GM19239 (cell line): ENCODE measurements around the gene SLC6A6.
"Not testable (repeated sequence)": the region's sequence is repeated elsewhere in the genome, so short reads cannot be mapped to it uniquely, and the experiment has no call there.

Source experiments
- DNase-seq: peaks from one replicate; pipeline ENCODE4 v3.0.0; 2011; ENCODE audit warnings: low spot score; ENCODE audit not compliant: insufficient read length
- FAIRE-seq: peaks from 2 replicates; lab custom pipeline; 2011; peaks lifted over from hg19 to GRCh38; lab: Jason Lieb, UNC

SLC6A6 gene

DNA sequence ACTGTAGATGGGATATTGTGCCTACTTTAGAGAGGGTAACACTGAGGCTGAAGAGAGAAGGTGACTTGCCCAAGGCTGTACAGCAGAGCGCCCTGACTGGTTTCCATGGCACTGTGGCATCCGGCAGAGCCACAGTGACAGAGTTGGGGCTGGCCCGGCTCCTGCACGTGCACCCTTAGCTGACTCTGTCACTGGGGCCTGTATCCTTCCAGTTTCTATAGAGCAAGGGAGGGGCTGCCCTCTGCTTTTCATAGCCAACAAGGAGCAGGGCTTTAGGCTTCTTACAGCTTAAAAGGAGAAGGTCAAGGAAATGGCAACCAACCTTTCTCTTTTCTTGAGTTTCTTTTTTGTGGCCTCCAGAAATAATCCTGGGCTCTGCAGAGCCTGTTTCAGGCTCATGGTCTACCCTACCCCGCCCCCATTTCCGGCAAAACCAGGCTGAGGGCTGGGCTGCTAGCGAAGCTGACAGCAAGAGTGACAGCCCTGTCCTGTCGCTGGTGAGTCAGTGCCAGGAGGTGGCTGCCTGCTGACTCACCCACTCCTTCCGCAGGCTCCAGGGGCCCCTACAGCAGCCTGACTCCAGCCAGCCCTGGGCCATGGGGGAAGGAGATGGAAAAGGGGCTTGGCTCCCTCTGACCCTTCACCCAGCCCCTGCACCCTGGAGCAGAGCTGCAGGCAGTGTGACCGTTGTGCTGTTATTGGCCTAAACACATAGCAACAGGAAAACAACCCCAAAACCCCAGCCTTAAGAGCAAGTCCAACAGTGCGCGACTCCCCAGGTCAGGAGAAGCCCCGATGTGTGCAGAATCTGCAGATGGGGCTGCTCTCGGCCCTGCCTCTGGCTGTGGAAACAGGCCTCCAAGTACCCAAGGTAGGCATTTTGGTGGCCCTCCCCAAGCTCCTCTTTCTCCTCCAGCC is 29.8 kb downstream of the SLC6A6 start:
- FAIRE-seq, result peak; percentile 86
- peak; percentile 91 for DNase-seq

DNA sequence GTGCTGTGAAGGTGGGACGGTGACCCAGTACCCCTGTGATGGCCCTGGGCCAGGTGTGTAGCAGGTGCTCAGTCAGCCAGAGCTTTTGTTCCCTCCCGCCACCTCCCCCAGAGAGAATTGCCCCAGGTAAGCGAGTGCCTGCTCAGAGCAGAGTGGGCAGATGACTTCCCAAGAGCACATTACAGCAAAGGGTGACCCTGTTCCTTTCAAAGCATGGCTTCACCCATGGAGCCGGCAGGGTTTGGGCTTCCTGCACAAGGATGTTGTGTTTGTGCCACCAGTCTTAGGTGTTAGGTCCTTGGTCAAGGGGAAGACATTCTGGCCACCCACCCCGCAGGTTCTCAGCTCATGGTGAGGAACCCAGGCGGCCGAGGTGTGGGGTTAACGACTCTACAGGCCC is 30.7 kb downstream of the SLC6A6 start:
- no peak for DNase-seq
- FAIRE-seq, result no peak

DNA sequence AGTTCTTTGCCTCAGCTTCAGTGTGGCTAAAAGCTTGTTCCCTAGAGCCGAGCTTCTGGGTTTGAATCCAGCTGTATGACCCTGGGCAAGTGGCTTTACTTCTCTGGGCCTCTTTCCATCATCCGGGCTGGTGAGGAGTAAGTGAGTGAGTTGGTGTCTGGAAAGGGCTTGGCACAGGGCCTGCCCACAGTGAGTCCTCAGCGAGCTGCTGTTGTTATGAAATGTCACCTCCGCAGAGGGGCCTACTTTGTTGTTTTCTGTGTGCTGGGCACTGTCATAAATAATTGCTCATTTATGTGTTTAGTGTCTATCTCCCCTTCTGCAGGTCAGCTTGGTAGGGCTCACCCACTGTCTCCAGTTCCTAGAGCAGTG is 31.7 kb downstream of the SLC6A6 start:
- no peak for DNase-seq
- FAIRE-seq, result no peak

- FAIRE-seq, result no peak
- DNase-seq, result no peak
Observed at GRCh38 chr3:14434498-14435151, 32.2 kb downstream of the SLC6A6 start.

GRCh38 chr3:14435175-14436014 is 33.0 kb downstream of the SLC6A6 start:
- FAIRE-seq (no peak), DNase-seq (no peak)

- FAIRE-seq (no peak), DNase-seq (no peak)
Observed at GRCh38 chr3:14436954-14437281, 34.5 kb downstream of the SLC6A6 start.

GRCh38 chr3:14437705-14438104 is 35.3 kb downstream of the SLC6A6 start:
- DNase-seq, FAIRE-seq: not testable (repeated sequence)

GRCh38 chr3:14438262-14438661 is 35.9 kb downstream of the SLC6A6 start:
- no peak for DNase-seq
- FAIRE-seq, result no peak

- no peak for FAIRE-seq
Observed at GRCh38 chr3:14438929-14439328, 36.5 kb downstream of the SLC6A6 start.

DNA sequence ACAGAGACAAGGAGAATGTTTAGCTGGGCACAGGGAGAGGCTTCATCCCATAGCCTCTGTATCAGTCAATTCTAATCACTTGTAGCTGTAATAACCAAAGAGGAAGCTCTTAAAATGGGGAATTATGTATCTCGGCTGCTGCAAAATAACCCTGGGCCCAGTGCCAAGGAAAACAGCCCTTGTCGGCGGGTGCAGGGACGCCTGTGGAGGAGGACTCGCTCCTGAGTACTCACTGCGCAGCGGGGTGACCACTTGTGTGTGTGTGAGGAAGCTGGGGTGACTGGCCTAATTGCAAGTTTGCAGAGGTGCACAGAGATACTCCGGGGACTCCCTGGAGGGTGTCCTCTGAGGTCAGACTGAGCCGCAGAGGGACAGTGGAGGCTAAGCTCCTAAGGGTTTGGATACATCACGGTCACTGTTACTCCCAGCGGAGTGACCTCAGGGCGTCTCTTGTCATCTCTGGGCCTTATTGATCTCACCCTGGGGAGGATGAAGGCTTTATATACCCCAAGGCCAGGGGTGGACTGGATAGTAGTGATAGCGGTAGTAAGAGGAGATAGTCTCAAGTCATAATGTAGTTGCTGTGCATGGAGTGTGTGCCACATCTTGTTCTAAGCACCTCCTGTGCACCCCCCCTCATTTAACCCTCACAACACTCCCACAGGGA is 37.2 kb downstream of the SLC6A6 start:
- DNase-seq, result no peak

More at GRCh38 chr3:14438929-14439328, 36.5 kb downstream of the SLC6A6 start:
- DNase-seq, result no peak

DNA sequence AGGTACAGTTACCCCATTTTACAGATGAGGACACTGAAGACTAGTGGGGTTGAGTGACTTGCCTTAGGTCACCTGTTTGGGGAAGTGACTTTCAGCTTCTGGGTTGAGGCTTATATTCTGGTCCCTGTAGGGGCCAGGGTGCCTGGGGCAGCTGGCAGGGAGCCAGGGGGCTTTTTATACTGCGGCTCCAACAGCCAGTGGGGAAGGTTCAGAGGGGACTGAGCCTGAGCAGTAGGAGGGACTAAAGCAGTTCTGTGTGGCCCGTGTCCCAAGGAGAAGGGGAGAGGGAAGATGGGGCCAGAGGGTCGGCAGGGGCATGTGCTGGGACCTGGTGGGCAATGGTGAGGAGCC is 37.7 kb downstream of the SLC6A6 start:
- FAIRE-seq (no peak), DNase-seq (no peak)

More for the DNA sequence above, 37.2 kb downstream of the SLC6A6 start:
- no peak for FAIRE-seq

DNA sequence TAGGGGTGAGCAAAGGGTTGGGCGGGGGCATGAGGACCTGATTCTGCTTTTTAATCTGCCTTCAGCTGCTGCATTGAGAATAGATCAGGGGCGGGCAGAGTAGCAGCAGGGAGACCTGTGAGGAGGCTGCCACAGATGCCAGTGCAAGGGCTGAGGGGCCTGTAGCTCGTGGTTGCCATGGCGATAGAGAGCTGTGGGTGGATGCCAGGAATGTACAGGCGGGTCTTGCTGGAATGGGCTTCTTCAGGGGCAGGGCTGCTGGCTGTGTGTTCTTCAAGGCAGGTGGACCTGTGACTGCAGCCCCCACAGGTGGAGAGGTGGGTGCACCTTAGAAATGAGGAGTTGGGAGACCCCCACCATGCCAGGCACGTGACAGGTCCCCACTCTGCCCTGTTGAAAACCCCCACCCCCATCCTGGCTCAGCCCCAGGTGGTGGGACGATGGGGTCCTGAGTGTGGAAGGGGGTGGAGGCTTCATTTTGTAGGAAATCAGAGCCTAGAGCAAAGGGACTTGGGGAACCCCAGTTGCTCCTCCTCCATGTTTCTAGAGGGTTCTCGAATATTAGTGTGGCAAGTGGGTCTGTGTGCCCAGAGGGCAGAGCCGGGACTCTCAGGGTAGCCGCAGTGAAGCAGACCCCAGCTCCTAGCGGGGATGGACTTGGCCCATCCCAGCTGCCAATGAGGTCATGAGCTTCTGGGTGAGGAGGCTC is 38.3 kb downstream of the SLC6A6 start:
- FAIRE-seq (no peak), DNase-seq (no peak)

- DNase-seq, result no peak
- FAIRE-seq, result no peak
Observed at GRCh38 chr3:14441240-14441919, 39.0 kb downstream of the SLC6A6 start.

DNA sequence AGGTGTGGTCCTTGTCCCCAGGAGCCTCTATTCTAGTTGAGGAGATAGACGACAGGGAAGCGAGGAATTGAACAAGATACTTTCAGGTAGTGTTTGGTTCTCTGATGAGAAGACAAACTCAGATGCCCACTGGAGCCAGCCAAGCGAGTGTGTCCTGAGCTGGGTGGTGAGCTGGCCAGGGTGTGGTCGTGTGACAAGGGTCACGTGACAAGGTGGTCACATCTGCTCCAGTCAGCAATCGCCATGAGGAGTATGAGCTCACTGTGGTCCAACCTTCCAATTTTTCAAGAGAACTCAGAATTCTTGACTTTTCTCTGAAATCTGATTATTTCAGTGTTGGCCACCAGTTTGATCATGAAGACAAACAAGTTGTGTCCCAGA is 39.5 kb downstream of the SLC6A6 start:
- DNase-seq (no peak), FAIRE-seq (no peak)

DNA sequence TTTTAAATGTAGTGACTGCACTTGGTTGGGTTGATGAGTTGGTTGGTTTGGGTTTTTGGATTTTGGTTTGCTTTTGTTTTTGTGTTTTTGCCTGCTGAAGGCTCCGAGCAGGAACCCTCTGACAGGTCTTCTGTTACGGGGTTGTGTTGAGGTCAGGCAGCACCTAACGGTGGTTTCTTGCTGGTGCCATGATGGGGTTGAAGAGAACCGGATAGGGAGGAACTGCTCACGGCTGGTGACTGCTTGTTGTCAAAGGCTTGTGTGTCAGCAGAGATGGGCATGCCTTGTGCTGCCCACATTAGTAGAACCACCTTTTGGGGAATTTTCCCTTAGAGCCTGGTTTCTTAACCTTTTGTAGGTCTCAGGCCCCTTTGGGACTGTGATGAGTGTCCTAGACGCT is 42.0 kb downstream of the SLC6A6 start:
- no peak for DNase-seq
- no peak for FAIRE-seq

DNA sequence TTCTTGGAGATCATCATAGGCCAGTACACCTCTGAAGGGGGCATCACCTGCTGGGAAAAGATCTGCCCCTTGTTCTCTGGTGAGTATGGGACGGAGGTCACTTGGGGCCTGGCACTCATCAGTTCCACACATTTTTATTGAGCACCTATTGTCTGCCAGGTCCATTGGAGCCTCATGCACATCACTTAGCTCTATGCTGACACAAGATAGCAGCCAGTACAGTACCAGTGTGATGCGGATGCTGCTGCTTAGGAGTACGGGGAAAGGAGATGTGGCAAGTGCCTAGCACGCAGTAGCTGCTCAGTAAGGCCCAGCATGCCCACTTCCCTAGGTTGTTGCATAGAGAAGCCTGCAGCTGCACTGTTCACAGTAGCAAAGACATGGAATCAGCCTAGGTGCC is 43.4 kb downstream of the SLC6A6 start:
- FAIRE-seq, result no peak

DNA sequence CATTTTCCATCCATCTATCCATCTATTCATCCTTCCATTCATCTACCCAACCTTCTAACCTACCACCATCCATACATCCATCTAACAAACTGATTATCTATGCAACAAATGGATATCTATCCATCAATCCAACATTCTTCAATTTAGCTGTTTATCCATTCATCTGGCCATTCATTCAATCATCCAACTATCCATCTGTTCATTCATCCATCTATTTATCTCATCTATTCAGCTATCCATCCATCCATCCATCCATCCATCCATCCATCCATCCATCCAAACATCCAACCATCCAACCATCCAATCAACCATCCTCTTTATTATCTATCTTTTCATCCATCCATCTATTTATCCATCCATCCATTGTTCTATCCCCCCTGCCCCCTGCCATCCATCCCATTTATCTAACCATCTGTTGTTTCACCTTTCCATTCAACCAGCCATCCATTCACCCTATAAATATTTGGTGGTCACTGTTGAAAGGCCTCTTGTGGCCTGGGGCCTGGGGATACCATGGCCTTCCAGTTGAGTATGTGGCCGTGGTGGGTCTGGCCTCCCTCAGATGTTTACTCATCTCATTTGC is 44.7 kb downstream of the SLC6A6 start:
- FAIRE-seq (no peak), DNase-seq (no peak)

More for the DNA sequence above, 43.4 kb downstream of the SLC6A6 start:
- DNase-seq, result no peak

DNA sequence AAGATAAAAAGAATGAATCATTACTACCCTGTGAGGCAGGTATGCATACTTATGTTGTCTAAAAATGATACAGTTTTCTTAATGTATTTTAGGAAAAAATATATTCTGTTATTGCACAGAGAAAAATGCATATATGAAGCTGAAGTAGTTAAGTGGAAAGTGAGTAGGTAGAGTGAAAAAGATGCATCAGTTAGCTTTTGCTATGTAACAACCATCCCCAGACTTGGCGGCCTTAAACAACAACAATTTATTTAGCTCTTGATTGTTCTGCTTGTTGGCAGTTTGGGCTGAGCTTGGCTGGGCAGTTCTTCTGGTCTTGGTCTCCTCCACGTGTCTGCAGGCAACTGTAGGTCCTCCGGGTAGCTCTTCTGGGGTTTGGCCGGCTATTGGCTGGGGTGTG is 45.7 kb downstream of the SLC6A6 start:
- FAIRE-seq, result no peak
- no peak for DNase-seq
